HG03558 (cell line): Measurements from ENCODE around the gene NFASC.

Source experiments
- ATAC-seq: cut with Tn5 transposase; IDR thresholded peaks from one replicate; pipeline ENCODE4 v1.9.1; 2021; ENCODE audit warnings: moderate number of reproducible peaks; ENCODE audit not compliant: unreplicated experiment; ENCODE audit errors: extremely low read depth

NFASC gene

DNA sequence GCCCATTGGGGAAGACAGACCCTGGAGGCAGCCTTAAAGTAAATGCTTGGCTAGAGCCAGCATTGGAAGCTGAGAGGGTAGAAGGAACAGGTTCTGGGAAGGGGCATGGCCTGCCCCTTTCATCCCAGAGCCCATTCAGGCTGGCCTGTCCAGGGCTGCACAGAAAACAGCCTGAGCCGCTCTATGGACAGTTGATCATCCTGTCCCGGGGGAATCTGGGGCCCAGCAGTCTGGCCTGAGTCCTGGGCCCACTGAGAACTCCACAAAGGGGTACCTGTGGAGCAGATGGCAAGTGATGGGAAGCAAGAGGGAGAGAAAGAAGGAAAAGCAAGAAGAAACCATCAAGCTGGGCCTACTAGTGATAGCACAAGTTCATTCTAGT, 200.4 kb downstream of the NFASC start:
- no peak for ATAC-seq

DNA sequence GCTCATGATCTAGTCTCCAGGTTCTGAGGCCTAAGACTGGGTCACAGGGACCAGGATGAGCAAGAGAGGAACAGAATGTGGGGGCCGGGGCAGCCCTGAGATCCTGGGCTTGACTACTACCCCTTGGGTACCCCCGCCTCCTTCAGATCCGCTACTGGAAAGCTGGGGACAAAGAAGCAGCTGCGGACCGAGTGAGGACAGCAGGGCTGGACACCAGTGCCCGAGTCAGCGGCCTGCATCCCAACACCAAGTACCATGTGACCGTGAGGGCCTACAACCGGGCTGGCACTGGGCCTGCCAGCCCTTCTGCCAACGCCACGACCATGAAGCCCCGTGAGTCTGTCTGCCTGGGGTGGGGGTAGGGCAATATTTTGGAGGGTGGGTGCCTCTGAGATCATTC, 201.1 kb downstream of the NFASC start:
- no peak for ATAC-seq

DNA sequence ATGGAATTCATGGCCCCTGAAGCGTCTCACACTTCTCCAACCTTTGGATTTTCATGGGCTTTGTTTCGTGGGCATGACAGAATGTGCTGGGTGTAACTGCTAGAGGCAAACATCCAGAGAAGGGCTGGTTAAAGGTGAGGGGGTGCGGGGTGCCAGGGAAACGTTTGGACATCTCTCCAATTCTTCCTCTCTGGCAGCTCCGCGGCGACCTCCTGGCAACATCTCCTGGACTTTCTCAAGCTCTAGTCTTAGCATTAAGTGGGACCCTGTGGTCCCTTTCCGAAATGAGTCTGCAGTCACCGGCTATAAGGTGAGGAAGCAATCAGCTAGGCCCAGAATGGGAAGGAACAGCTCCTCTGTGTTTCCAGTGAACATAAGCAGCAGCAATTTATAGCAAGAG, 201.6 kb downstream of the NFASC start:
- ATAC-seq, result no peak
